ENCODE data around the gene TGFBRAP1.

- TF ChIP-seq, protein P1, sequence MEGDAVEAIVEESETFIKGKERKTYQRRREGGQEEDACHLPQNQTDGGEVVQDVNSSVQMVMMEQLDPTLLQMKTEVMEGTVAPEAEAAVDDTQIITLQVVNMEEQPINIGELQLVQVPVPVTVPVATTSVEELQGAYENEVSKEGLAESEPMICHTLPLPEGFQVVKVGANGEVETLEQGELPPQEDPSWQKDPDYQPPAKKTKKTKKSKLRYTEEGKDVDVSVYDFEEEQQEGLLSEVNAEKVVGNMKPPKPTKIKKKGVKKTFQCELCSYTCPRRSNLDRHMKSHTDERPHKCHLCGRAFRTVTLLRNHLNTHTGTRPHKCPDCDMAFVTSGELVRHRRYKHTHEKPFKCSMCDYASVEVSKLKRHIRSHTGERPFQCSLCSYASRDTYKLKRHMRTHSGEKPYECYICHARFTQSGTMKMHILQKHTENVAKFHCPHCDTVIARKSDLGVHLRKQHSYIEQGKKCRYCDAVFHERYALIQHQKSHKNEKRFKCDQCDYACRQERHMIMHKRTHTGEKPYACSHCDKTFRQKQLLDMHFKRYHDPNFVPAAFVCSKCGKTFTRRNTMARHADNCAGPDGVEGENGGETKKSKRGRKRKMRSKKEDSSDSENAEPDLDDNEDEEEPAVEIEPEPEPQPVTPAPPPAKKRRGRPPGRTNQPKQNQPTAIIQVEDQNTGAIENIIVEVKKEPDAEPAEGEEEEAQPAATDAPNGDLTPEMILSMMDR (IDR thresholded peaks at IDR 0.05; ENCODE audit: low read length), result no peak
- no peak for TF ChIP-seq EZH2 (optimal IDR thresholded peaks at IDR 0.05; ENCODE audit: low read depth, low read length)
- TF ChIP-seq EZH2phosphoT487 (IDR thresholded peaks at IDR 0.05; ENCODE audit: low read length), result no peak
Observed at GRCh38 chr2:105315314-105315713, 14.2 kb downstream of the TGFBRAP1 start.
